Daoy (cell line): ENCODE measurements around the gene MGST3. TPM values are rescaled to one million over a fixed set of nuclear protein-coding genes. Genes with fewer than 3 reads are reported as not detected.
"Not testable (repeated sequence)": the region's sequence is repeated elsewhere in the genome, so short reads cannot be mapped to it uniquely, and the experiment has no call there.

ENCODE experiments used
- DNase-seq: peaks from one replicate; pipeline ENCODE4 v3.0.0-alpha.2; 2015; ENCODE audit warnings: low read depth
- total RNA-seq: library from RNA; depleted of rRNA; stranded (reverse); fragments of >200 nt; shearing (Covaris generic); gene quantifications from 2 replicates; pipeline ENCODE4 v1.2.3, GENCODE V29; 2014

MGST3 gene
- total RNA-seq, 1 experiment from 2014 or later = 107 TPM

DNA sequence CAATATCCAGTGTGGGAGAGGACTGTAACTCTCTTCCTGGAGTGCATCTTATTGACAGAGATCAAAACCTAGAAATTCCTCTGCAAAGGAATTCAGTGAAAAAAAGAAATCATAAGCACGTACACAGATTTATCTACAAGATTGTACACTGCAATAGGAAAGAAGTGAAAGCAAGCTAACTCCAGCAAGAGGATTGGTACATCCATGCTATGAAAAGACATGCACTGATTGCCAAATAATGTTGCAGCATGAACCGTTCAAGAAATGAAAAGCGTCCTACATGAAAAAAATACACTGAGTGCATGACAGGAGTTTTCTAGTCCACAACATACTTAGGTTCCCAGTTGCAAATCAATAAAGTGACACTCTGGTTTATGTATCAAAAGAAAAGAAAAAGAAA, 1.9 kb upstream of the MGST3 start:
- no peak for DNase-seq

DNA sequence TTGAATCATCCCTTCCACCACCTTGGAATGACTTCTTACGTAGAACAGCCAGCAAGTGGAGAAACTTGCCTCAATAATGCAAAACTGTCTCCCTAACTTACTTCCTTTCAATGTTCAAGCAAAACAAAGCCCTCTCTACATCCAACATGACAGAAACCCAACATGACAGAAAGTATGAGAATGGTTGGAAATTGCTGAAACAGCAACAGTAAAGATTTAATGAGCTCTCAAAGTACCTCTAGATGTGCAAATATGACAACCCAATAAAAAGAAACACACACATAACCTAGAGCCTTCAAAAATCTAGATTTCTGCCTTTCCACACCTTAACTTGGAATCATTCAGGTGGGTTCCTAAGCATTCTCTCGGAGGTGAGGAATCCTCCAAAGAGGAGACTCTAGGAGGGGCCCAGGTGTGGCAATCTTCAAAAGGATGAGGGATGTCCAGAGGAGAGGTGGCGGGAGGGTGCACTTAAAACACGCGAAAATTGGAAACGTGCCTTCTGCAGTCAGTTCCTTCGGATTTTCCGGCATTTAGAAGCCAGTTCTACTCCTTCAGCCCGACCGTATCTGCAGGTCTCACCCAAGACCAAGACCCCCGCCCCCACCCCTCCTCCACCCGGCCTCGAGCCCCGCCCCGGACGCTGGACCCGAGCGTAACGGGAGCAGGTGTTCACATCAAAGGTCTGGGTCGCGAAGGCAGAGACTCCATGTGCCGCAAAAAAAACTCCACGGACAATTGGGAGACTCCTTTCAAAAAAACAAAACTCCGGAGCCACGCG, 996 bp upstream of the MGST3 start:
- DNase-seq = no peak

DNA sequence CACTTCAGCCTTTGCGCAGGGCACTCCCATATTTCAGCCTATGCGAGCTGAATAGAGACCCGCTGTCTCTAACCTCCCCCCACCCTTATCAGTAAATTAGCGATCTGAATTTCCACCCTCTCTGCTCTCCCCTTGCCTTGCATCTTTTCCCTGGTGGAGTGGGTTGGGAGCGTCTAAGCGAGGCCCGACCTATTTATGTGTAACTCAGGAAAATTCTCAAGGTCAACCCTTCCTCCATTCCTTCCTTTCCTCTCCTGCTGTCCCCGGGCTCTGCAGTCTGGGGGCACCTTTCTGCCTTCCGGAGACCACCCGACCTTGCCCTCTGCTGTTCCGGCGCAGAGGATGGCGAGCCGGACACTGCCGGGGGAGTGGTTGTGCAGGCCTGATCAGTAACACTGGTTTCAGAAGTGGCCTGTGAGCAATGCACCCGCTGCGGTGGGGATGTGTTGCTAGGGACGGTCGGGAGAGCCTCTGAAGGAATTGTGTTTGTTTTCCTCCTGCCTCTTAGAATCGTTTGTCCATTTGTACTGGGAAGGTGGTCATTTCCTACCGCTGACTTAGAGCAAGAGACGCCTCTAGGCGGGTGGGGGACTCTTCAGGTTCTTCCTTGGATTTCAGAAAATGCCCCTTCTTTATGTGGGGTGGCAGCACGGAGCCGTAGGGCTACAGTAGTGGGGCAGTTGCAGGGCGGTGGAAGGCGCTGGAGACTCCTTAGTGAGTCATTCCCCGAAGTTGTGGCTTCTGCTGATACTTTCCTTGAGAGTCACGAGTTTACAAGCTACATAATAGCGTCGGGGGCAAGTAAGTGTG, 513 bp downstream of the MGST3 start:
- DNase-seq = peak; percentile 89

DNA sequence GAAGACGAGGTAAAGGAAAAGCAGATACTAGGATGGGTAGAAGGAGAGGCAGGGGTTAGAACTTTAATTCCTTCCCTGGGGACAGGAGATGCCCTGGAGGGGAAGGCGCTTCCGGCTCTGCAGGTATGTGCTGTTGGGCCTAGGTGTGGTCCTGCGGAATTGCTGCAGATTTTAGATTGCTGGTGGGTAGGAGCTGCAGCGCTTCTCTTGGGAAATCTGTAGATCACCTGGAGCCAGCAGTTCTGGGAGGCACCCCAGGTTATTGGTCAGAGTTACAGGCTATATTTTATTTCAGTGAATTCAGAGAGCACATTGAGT, 1.1 kb downstream of the MGST3 start:
- DNase-seq = no peak

DNA sequence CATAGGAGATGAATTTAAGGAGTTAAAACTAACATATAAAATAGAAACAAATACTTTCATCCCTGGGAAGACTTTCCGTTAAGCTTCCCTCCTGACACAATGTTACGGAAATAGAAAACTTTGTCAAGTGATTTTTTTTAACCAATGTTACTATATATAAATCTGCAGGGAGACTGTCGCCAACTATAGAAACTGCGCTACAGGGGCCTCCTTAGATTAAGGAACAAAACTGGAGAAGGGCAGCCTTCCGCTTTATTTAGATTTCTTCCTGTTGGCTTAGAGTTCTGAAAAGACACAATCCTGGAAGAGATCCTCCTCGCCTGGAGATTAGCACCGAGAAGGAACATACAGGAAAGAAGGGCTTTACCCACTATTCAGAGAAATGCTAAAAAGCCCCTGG, 1.5 kb downstream of the MGST3 start:
- DNase-seq = no peak

DNA sequence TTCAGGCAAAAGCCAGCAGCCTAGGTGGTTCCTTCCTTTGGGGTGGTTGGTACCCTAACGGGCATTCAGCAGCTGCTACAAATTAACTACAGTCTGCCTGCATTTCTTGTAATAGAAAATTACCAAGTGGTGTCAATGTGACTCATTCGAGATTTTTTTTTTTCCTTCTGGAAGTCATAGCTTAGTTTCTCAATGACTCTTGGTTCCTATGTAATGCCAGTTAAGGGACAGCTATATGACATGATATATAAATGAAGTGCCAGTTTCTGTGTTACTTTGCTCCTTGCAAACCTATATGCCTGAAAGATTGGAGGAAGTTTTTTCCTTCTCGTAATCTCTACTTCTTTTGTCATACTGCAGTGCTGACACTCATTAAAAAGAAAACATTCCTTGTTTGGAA, 2.6 kb downstream of the MGST3 start:
- peak; percentile 21 for DNase-seq

DNA sequence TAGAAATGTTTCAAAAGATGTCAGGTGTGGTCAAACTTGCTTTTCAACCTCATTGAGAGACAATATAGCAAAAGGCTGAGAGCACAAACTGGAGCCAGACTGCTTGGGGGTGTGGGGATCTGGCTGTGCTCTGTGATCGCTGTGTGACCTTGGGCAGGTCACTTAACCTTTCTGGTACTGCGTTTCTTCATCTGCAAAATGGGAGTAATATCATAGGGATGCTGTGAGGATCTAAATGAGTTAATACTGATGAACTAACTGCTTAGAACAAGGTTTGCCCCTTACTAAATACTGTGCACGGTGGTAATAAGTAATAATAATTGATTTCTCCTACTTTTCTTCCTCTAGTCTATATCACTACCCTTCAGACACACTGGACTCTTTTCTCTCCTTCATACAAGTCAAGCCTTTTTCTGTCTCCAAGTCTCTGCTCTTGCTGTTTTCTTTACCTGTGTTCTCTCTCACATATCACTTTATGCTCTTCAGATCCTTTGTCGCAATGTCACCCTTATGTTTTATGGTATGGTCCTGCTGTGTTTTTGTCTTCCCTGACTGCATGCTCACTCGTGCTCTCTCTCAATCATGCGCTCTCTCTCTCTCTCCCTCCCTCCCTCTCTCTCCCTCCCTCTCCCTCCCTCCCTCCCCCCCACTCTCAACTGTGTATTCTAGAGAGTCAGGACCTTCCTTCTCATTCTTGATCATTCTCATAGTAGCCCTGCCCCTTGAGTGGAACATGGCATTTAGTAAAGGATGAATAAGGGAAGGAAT, 3.3 kb downstream of the MGST3 start:
- no peak for DNase-seq

DNA sequence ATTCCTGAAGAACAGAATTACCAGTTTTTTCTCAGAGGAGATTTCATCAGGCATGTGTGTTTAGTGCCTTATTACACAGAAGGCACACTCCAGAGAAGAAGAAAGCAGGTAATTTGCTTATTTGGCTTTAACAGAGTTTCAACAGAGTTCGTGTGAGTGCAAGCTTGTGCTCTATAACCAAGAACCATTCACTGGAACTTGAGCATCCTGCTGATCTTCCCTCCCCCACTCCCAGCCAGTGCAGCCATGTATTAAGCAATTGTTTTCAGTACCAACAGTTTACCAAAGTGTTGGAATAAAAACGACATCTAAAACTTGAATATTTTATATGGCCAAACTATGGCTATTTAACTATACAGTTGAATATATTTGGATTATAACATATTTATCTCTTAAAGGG, 4.3 kb downstream of the MGST3 start:
- no peak for DNase-seq

DNA sequence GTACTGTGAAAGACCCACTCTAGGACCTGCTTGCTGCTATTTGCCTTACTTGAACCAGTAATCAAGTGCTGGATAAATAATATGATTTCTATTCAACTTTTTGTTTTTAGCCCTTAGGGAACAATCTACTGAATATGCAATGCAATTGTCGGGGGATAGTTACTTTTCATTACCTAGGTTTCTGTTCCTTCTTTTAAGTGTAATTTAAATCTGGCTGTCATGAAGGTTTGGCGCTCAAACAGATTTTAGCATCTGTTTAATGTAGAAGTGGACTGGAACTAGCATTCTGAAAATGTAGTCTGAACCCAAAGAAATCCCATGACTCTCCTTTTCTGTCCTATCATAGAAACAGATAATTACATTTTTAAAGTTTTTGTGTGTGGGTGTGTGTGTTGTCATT, 4.8 kb downstream of the MGST3 start:
- DNase-seq = no peak

DNA sequence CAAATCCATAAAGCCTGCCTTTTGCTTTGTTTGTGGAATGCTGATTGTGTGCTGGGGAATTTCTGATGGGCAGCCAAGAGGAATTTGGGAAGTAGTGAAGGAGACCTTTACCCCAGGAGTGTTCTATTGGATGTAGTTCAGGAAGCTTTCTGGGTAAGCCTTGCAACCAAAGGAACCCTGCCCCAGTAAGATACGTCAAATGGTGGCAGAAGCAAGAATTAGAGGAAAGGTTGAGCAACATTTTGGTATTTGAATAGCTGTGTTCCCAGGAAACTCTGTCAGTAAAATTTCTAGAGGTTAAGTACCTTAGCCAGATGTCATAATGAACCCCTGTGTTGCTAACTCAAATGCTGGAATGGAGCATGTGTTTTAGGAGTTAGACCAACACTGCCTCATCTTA, 6.4 kb downstream of the MGST3 start:
- DNase-seq = peak; percentile 29

DNA sequence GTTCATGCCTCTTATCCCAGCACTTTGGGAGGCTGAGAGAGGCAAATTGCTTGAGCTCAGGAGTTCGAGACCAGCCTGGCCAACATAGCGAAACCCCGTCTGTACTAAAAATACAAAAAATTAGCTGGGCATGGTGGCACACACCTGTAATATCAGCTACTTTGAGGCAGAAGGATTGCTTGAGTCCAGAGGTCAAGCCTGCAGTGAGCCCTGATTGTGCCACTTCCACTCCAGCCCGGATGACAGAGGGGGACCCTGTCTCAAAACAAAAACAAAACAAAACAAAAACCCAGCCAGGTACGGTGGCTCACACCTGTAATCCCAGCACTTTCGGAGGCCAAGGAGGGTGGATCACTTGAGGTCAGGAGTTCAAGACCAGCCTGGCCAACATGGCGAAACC, 7.2 kb downstream of the MGST3 start:
- not testable (repeated sequence) for DNase-seq

DNA sequence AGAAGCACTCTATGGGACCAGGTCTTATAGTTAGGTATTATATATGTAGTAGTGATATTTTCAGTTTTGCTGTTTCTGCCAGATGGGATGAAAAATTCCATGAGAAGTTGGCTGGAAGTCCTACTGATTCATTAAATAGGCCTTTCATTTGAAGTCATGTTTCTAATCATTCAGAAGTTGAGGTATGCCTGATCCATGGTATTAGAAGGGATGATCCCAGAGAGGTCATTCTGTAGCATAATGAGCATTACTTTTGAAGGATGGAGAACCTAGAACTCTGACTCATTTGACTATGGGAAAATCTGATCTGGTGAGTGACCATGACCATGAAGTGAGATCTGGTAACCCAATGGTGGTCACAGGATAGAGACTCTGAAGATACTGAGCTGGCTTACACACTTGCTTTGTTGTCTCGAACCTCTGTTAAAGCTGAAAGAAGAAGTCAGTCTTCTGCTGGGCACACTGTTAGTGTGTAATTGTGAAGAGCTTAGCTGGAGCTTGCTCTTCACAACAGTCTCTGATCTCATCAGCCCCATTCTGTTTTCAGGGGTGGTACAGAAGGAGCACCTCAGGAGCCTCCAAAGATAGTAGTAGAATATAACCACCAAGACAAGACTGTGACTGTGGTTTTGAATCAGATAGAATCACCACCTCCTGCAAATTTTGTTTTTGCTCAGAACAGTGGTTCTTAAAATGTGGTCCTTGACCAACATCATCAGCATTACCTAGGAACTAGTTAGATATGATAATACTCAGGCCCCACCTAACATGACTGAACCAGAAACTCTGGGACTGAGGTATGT, 9.0 kb downstream of the MGST3 start:
- no peak for DNase-seq

DNA sequence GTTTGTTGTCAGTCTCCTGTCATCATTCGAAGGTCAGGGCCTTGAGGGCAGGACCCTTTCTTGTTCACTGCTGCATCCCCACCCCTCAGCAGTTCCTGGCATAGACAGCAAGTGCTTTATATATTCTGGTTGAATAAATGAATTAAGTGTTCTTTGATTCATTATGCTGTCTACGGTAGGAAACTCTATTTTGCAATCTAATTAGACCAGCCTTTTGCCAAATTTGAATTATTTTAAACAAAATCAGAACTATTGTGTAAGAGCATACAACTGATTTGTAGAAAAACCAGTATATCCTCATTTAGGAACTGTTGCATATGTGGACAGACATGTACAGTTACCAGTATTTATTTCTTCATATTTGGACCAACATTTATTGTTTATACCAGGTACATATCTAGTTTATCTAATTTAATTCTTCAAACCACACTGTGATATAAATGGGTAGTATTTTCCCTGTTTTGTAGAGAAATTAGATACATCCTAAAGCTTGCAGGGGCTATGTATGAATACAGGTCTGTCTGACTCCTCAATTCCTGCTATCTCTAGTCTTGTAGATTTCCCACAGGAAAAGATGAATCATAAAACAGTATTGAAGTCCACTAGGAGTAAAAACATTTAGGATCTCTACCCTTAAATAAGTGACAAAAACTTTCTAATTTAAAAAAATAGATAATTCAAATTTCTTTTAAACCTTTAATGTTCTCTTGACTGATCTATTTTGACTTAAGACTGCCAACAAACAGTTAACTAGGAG, 10.4 kb downstream of the MGST3 start:
- DNase-seq = no peak

DNA sequence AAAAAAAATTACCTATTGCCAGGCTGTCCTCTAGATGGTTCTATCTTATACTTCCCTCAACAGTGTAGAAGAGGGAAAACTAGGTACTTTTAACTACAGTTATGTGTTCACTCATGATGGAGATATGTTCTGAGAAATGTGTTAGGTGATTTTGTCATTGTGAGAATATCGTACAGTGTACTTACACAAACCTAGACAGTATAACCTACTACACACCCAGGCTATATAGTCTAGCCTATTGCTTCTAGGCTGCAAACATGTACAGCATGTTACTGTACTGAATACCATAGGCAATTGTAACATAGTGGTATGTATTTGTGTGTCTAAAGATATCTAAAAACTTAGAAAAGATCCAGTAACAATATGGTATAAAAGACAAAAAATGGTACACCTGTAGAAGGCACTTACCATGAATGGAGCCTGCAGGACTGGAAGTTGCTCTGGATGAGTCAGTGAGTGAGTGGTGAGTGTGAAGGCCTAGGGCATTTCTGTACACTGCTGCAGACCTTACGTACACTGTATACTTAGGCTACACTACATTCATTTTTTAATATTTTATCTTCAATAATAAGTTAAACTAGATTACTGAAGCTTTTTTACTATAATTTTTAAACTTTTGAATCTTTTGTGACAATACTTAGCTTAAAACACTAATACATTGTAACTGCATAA, 13.2 kb downstream of the MGST3 start:
- DNase-seq = peak; percentile 11

DNA sequence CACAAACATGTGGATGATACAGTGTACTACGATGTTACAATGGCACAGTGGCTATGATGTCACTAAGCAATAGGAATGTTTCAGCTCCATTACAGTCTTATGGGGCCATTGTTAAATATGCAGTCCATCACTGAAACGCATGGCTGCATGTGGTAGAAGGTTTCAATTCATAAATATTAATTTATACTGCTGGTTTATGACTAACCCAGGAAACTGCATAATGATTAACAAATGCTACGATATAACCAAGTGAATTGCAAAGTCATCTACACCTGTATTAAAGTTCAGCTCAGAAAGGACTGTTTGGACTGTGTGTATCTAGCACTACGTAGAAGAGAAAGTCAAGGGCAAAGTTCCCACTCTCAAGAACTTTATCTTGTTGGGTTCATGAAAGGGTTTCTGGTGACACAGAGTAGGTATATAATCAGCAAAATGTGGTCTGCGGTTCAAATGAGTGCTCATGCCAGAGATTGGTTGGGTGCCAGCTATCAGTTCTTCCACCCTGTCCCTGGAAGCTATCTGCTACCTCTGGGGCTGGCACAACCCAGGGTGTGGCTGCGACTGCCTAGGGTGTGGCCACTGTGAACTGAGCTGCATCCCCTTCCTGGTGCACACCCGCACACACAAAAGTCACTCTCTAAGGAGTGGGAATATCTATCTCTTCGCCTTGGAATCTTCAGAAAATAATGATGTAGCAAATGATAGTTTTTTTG, 14.8 kb downstream of the MGST3 start:
- peak; percentile 61 for DNase-seq

DNA sequence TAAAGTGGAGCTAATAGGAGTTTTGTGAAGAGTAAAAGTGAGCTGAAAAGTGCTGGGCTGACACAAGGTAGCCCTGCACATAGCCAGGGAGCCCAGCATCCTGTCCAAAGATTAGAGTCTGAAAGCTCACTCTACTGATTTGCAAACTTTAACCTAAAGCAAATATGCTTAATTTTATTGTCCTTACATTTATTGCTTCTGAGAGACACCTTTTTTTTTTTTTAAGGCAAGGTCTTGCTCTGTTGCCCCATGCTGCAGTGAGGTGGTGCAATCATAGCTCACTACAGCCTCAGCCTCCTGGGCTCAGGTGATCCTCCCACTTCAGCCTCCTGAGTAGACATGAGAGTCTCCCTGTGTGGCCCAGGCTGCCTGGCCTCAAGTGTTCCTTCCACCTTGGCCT, 16.5 kb downstream of the MGST3 start:
- DNase-seq = no peak

DNA sequence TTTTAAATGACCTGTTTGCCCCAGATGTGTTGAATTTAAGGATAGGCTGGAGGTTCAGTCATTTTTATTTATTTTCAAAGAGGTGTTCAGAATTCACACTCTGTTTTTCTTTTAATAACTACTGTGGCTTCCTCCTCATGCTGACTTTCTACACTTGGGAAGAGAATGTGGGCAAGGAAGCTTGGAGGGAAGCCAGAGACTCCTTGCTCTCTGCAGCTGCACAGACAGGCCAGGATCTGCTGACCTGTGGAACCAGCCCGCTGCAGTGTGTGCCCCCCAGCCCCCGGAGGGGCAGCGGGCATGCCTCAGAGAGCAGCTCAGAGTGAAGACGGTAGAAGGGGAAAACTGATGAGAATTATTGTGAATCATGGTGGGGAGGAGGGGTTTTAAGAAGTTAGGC, 16.9 kb downstream of the MGST3 start:
- DNase-seq = no peak

DNA sequence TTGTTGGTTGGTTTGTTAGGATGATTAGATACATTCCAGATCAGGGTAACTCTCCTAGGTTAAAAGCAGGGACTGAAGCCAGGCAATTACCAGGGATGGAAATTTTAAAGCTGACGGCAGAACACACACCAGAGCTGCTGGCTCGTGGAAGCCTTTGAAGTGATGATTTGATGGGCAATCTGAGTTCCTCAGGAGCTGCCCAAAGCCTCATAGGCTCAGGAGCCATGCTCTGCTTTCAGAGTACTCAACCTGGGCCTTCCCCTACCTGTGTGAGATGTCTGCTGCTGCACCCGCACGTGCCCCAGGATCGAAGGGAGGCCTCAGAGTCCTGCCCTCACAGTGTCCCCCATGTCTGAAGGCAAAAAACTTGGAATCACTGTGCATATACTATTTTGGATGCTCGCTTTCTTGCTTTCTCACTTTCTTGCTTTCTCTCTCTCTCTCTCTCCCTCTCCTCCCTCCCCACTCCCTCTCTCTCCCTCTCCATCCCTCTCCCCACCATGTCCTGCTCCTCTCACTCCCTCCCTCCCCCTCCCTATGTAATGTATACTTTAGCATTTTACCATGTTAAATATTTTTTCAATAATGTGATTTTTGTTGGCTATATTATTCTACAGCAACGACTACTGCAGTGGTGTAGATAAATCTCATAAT, 18.0 kb downstream of the MGST3 start:
- no peak for DNase-seq

DNA sequence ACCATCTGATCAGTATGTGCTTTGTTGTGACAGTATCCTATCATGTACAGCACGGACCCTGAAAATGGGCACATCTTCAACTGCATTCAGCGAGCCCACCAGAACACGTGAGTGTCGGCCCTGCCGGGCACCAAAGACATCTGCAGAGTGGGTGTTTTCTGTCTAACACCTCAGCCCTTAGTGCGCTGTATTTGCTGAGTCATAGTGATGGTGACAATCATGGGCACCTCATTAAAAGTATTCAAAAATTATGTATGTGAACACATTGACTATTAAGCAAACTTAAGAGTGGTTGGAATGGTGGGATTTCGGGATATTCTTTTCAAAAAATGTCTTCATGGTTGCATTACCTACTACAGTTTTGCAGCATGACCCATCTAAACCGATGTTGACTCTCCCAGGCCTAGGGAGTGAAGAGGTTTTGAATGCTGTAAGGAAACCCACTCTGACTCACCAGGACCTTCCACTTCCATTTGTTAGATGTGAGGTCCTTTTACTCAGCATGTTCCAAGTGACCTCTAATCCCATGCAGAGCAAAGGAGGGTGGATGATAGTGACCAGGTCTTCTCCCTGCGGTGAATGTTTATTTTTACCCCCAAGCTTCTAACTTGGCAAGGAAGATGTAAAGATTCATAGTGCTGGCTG, 20.1 kb downstream of the MGST3 start:
- DNase-seq = no peak
